Astrocyte of the cerebellum (primary cell): Measurements from ENCODE around the gene ATXN7L3.

Source experiments
- DNase-seq: peaks from one replicate; pipeline ENCODE4 v3.0.0-alpha.2; 2011; ENCODE audit warnings: low read depth
- H3K4me3 ChIP-seq: 2 replicates; pipeline ENCODE4 v1.5.1; 2011; ENCODE audit warnings: mild to moderate bottlenecking, low read depth, low read length, moderate library complexity
- CTCF ChIP-seq: IDR thresholded peaks from 2 replicates; pipeline ENCODE4 v1.5.1; 2012; ENCODE audit warnings: low read length, low read depth, moderate library complexity, mild to moderate bottlenecking; ENCODE audit errors: missing control alignments
- in situ Hi-C: cut with HindIII; loops from 2 replicates; pipeline ENCODE4 v1.10.0; 2017; ENCODE audit warnings: low sequenced_read_pairs

The ATXN7L3 gene

GRCh38 chr17:44200478-44201155, 933 bp upstream of the ATXN7L3 start:
- no peak for DNase-seq
- TF ChIP-seq CTCF, result no peak
- in situ Hi-C loops, result loop anchor here (10.0 kb wide), 1 partner anchor 54 kb away; no protein-coding TSS in a partner anchor
- peak overlapping the region; percentile 76 for H3K4me3 ChIP-seq

GRCh38 chr17:44198721-44199552, 747 bp downstream of the ATXN7L3 start:
- H3K4me3 ChIP-seq, result peak overlapping the region; percentile 76
- in situ Hi-C loops, result no loop called here
- no peak for DNase-seq
- TF ChIP-seq CTCF, result no peak

- no peak for DNase-seq
- H3K4me3 ChIP-seq, result peak overlapping the region; percentile 76
- peak; percentile 18 for TF ChIP-seq CTCF
- in situ Hi-C loops, result no loop called here
Measured at GRCh38 chr17:44197980-44198720, 1.5 kb downstream of the ATXN7L3 start.

- H3K4me3 ChIP-seq, result no peak overlapping the region
- TF ChIP-seq CTCF, result no peak
- no peak for DNase-seq
- in situ Hi-C loops, result no loop called here
Measured at GRCh38 chr17:44197107-44197506, 2.6 kb downstream of the ATXN7L3 start.

- TF ChIP-seq CTCF, result no peak
- DNase-seq, result no peak
- in situ Hi-C loops, result no loop called here
- no peak overlapping the region for H3K4me3 ChIP-seq
Measured at GRCh38 chr17:44193326-44194084, 6.2 kb downstream of the ATXN7L3 start.

GRCh38 chr17:44192750-44193149, 6.9 kb downstream of the ATXN7L3 start:
- no peak overlapping the region for H3K4me3 ChIP-seq
- TF ChIP-seq CTCF, result no peak
- no peak for DNase-seq
- in situ Hi-C loops, result no loop called here
